Inflammatory macrophage treated with lipopolysaccharide for 1 hour (primary cell): ENCODE measurements around the gene SYVN1.

ENCODE experiments used
- DNase-seq, 2 donors: peaks; one replicate each; pipeline ENCODE4 v3.0.0-alpha.2; 2020 to 2022

SYVN1 gene

GRCh38 chr11:65111744-65112545 is 22.4 kb downstream of the SYVN1 start, which contains the start of gene TM7SF2:
TSS of gene TM7SF2 (plus strand) at chr11:65111872. CDS start at chr11:65112016, 144 bp downstream.
- peak; percentile 90 to 95 for DNase-seq

GRCh38 chr11:65111159-65111743 is 23.1 kb downstream of the SYVN1 start:
- no peak for DNase-seq

- peak; percentile 71 to 99 for DNase-seq
Measured at GRCh38 chr11:65110354-65110861, 23.9 kb downstream of the SYVN1 start.

- DNase-seq: no peak
Measured at GRCh38 chr11:65109231-65110198, 24.8 kb downstream of the SYVN1 start.

- DNase-seq: no peak
Measured at GRCh38 chr11:65108469-65109123, 25.7 kb downstream of the SYVN1 start.

GRCh38 chr11:65107751-65108468 is 26.4 kb downstream of the SYVN1 start:
- DNase-seq: no peak

GRCh38 chr11:65107078-65107477 is 27.2 kb downstream of the SYVN1 start:
- no peak for DNase-seq

- DNase-seq: no peak
Measured at GRCh38 chr11:65104628-65105027, 29.7 kb downstream of the SYVN1 start.

- DNase-seq: no peak
Measured at GRCh38 chr11:65103476-65103875, 30.8 kb downstream of the SYVN1 start.

- no peak for DNase-seq
Measured at GRCh38 chr11:65102142-65103095, 31.9 kb downstream of the SYVN1 start.

- DNase-seq: no peak
Measured at GRCh38 chr11:65100674-65101350, 33.5 kb downstream of the SYVN1 start.

GRCh38 chr11:65096926-65097325 is 37.4 kb downstream of the SYVN1 start:
- DNase-seq: no peak

- peak; percentile 82 to 88 for DNase-seq
Measured at GRCh38 chr11:65095974-65096806, 38.1 kb downstream of the SYVN1 start, which contains the start of gene VPS51. TSS of gene VPS51 (plus strand) at chr11:65096214. CDS start at chr11:65096251, 37 bp downstream.

- DNase-seq: no peak
Measured at GRCh38 chr11:65095427-65095826, 38.9 kb downstream of the SYVN1 start.

- no peak for DNase-seq
Measured at GRCh38 chr11:65090628-65091027, 43.7 kb downstream of the SYVN1 start.

- DNase-seq: no peak
Measured at GRCh38 chr11:65089621-65090020, 44.7 kb downstream of the SYVN1 start.

GRCh38 chr11:65087827-65088226 is 46.5 kb downstream of the SYVN1 start:
- DNase-seq: no peak

- no peak for DNase-seq
Measured at GRCh38 chr11:65087216-65087615, 47.1 kb downstream of the SYVN1 start.

- no peak for DNase-seq
Measured at GRCh38 chr11:65086809-65087208, 47.5 kb downstream of the SYVN1 start.
